ENCODE measurements around the gene TOX4. TPM values are rescaled to one million over a fixed set of nuclear protein-coding genes. Genes with fewer than 3 reads are reported as not detected.

Gene TOX4
- 18.1 and 40.8 TPM in 2 replicates for total RNA-seq

DNA sequence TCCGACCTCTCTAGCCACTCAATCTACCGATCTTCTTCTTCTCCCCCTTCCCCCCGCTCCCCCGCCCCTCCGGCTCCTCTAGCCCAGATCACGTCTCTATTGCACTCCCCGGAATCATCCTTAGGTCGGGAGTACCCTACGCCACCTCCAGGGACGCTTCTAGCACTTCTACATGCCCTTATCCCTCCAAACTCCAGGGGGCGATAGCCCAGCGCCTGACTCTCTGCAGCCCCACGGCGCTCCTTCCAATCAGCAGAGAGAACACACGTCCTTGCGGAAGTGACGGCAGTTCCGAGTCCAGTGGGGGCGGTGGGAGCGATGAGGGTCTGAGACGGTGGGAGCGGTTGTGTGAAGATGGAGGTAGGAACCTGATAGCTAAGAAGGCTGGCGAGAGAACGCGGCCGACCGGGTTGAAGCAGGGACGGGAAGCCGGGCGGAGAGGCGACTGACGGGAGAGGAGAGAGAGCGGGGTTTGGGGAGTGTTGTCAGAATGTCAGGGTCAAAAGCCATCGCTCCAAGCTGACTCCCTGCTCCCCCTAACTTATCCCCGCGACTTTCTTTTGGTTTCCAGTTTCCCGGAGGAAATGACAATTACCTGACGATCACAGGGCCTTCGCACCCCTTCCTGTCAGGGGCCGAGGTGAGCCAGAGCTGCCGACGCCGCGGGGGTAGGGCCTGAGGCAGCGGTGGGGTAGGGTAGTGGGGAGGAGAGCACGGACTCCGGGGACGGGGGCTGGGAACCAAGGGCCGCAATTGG, at the start of gene TOX4, which contains the start of gene RAB2B:
Gene TOX4 (plus strand): TSS at position 271 of the 757 bp plus-strand sequence. CDS start 84 bp downstream, at position 355.
Gene RAB2B (minus strand): TSS at position 35 of the 757 bp plus-strand sequence. CDS start 87 bp downstream, outside the sequence.

DNA sequence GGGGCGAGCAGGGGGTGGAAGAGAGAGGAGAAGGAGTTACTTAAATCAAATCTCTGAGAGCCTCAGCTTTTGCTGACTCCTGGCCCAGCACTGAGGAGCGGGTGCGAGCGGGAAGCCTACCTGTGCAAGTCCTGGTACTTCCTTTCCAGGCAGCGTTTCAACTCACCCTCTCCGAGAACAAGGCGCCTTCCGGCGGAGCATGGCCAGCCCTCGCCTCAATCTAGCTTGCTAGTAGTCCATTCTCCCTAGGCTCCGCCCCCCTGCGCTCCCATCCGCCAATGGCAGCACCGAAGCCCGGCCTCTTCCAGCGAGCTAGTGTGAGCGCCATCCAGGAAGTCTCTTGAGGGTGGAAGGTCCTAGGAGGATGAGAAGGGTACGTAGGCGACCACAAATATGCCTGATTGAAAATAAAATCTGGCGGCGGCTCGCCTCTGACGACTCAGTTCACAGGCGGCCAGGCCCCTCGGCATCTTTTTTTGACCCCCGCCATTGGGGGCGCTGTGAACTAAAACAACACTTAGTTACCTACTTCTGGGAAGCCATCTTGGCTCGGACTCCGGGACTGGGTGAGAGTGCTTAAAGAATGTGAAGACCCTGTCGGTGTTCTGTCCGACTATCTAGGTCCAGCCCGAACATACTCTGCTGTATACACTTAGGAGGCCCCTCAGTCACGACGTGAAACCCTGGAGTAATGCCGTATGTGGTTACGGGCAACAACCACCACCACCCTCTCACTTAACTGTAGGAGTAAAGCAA, 20.9 kb upstream of the TOX4 start, which contains the start of gene CHD8:
Gene CHD8 (minus strand): TSS at position 212 of the 756 bp plus-strand sequence. CDS start 24,480 bp downstream, outside the sequence.

DNA sequence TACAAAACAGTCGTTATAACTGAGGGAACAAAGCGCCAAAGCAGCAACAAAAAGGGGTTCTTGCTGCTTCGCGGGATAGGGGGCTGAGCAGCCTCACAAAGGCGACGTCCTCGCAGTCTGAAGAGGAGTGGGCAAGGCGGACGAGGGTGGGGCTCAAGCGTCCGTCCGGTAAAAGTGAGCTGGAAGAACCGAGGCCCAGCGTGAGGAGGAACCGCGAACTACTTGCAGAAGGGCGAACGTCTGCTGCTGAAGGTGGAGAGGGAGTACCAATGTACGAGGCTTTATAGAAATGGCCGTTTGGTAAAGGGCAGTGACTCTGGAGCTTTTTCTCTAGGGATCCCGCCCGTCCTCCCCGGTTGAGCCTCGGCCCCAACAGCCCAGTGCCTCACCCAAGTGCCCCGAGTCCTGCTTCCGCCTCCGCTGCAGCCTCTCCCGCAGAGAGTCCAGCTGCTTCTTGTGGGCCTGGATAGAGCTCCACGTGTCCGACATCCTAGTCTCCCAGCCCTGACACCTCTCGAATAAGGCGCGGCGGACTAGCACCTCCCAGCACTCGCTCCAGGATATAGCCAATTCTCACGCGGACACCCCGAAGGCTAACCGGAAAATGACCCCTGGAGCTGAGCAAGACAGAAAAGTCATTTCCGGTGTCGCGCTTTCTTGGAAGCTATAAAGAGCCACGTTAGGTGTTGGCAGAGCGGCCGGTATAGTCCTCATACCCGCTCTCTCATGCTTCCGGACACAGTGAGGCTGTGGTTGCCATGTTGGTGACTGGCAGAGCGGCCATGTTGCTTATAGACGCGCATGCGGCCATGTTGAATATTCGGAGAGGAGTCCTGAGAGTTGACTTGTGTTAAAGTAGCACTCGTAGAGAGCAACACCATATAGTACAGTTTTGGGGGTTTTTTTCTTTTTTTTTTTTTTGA, 34.0 kb downstream of the TOX4 start, which contains the start of gene METTL3:
Gene METTL3 (minus strand): TSS at position 606 of the 923 bp plus-strand sequence. CDS start 117 bp downstream, at position 489.

DNA sequence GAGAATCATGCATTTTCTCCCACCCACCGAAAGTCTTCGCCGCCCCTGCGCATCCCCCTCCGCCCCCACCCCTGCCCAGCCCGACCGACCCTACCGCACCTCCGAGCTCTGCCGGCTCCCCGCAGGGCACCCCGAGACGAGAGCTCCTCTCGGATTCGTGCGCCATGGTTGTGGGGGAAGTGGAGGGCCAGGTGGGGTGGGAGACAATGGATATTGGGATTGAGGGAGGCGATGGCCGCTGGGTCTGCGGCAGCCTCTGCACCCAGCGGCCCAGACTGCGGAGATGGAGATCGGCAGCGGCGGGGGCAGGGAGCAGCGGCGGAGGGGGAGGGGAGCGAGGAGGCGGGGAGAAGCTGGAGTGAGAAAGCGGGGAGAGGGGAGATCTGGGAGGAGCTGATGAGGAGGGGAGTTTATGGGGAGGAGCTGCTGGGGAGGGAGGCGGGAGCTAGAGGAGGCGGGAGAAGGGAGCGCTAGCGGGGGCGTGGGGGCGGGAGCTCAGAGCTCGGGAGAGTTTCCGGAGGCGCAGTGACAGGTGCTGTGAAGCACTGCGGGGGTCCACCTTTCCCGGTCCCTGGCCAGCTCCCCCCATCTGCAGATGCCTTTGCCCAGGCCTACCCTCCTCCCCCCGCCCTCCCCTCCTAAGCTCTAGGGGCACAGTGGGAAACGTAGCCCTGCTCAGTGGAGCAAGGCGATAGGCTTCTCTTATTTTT, 49.1 kb downstream of the TOX4 start, which contains the start of gene SALL2:
Gene SALL2 (minus strand): TSS at position 385 of the 710 bp plus-strand sequence. CDS start 219 bp downstream, at position 166.

Other genes starting within 250 kb of the TOX4 start
- gene HNRNPC, start 207.8 kb upstream of the TOX4 start, total RNA-seq, result 641 and 1,200 TPM in 2 replicates
- gene RPGRIP1, start 197.1 kb upstream of the TOX4 start, total RNA-seq, result not detected in 2 replicates
- gene SUPT16H, start 93.2 kb upstream of the TOX4 start, total RNA-seq, result 72.8 and 95.0 TPM in 2 replicates
- 47.5 and 80.7 TPM in 2 replicates for gene CHD8, start 21.1 kb upstream of the TOX4 start, total RNA-seq
- gene RAB2B, start 236 bp upstream of the TOX4 start, total RNA-seq, result 22.9 and 30.6 TPM in 2 replicates
- gene METTL3, start 34.1 kb downstream of the TOX4 start, total RNA-seq, result 34.9 and 49.2 TPM in 2 replicates
- gene SALL2, start 49.2 kb downstream of the TOX4 start, total RNA-seq, result under 0.01 and 0.71 TPM in 2 replicates
- gene OR10G3, start 102.9 kb downstream of the TOX4 start, total RNA-seq, result not detected in 2 replicates
- gene OR10G2, start 157.7 kb downstream of the TOX4 start, total RNA-seq, result not detected in 2 replicates
- not detected in 2 replicates for gene OR4E2, start 176.6 kb downstream of the TOX4 start, total RNA-seq
- gene OR4E1, start 196.6 kb downstream of the TOX4 start, total RNA-seq, result not detected in 2 replicates

Data from nasal cavity respiratory epithelium epithelial cell of viscerocranial mucosa (primary cell).